ENCODE data around the gene ATP8B4.

- TF ChIP-seq CTCF (IDR thresholded peaks at IDR 0.05) (no peak), POLR2AphosphoS5 (IDR thresholded peaks at IDR 0.05) (no peak), POLR2A (IDR thresholded peaks at IDR 0.05; ENCODE audit: low read depth) (no peak), EP300 (IDR thresholded peaks at IDR 0.05) (no peak)
Observed at GRCh38 chr15:49875392-49875791, 243.6 kb downstream of the ATP8B4 start.

All from esophagus muscularis mucosa (tissue), 4 donors.